Endothelial cell of umbilical vein (primary cell): ENCODE measurements around the gene VSX2. TPM values are rescaled to one million over a fixed set of nuclear protein-coding genes. Genes with fewer than 3 reads are reported as not detected.

Experiments
- BruUV-seq: library from RNA; stranded (reverse); fragments of 400-500 nt; replicated peaks from 2 replicates; lab custom pipeline; 2021; lab: Mats Ljungman, UMichigan
- CTCF ChIA-PET: fragments of 300-600, 350-600 bp; sonication (Branson Sonifier 250); formaldehyde crosslinking; loops from one replicate; lab custom pipeline; 2021; ENCODE audit warnings: antibody characterized with exemption, inconsistent platforms; lab: Charles Lee
- POLR2A ChIA-PET: fragments of 300-600, 350-600 bp; sonication (Branson Sonifier 250); formaldehyde crosslinking; loops from one replicate; lab custom pipeline; 2021; ENCODE audit warnings: antibody characterized with exemption, inconsistent platforms; lab: Charles Lee
- DNase-seq: peaks from one replicate; pipeline ENCODE4 v3.0.0-alpha.2; 2011; ENCODE audit warnings: low read depth, low spot score
- FAIRE-seq: peaks from 2 replicates; lab custom pipeline; 2011; peaks lifted over from hg19 to GRCh38; lab: Jason Lieb, UNC
- H2AFZ ChIP-seq: 2 replicates; pipeline ENCODE4 v1.6.0; 2012; ENCODE audit warnings: low read depth, low read length, control low read depth, inconsistent platforms
- H3K27ac ChIP-seq: 2 replicates; pipeline ENCODE4 v1.5.1; 2011; ENCODE audit warnings: low read depth, mild to moderate bottlenecking, control low read depth, low read length, moderate library complexity; ENCODE audit not compliant: insufficient read depth
- H3K27me3 ChIP-seq, 2 experiments: 2 replicates each; pipeline versions ENCODE4 v1.6.0 to v1.6.1; 2011; ENCODE audit warnings: low read length in 2 of 2, mixed read lengths in 1 of 2; ENCODE audit not compliant: control insufficient read depth in 2 of 2, insufficient read depth in 2 of 2
- H3K36me3 ChIP-seq, 2 experiments: 2 replicates in 1 of 2; 3 replicates in 1 of 2; pipeline ENCODE4 v1.5.1; 2011; ENCODE audit warnings: low read length in 2 of 2, mild to moderate bottlenecking in 1 of 2, moderate library complexity in 1 of 2; ENCODE audit not compliant: control insufficient read depth in 2 of 2, insufficient read depth in 2 of 2; ENCODE audit errors: extremely low read depth in 1 of 2
- H3K4me1 ChIP-seq: 3 replicates; pipeline ENCODE4 v1.5.1; 2011; ENCODE audit warnings: mild to moderate bottlenecking, low read length; ENCODE audit not compliant: control insufficient read depth, insufficient read depth; ENCODE audit errors: extremely low read depth
- H3K4me2 ChIP-seq: 2 replicates; pipeline ENCODE4 v1.6.1; 2011; ENCODE audit warnings: low read length, control low read depth, mixed read lengths; ENCODE audit not compliant: insufficient read depth
- H3K4me3 ChIP-seq, 3 experiments: fragments of 200-600 bp in 1 of 3; sonication (generic), shearing (Covaris generic) in 1 of 3; replicated peaks in 1 of 3; 2 replicates each; pipeline ENCODE4 v1.5.1; 2011 to 2016; ENCODE audit warnings: control low read depth in 3 of 3, low read length in 3 of 3, mild to moderate bottlenecking in 2 of 3, inconsistent platforms in 1 of 3, low read depth in 1 of 3, moderate library complexity in 1 of 3; ENCODE audit not compliant: insufficient read depth in 1 of 3
- H3K79me2 ChIP-seq: 2 replicates; pipeline ENCODE4 v1.6.0; 2012; ENCODE audit warnings: low read length, inconsistent platforms; ENCODE audit not compliant: control insufficient read depth, insufficient read depth
- H3K9ac ChIP-seq: replicated peaks from 2 replicates; pipeline ENCODE3; 2011; ENCODE audit warnings: low read length, control low read depth; ENCODE audit not compliant: insufficient read depth; ENCODE audit errors: extremely low read depth
- H3K9me1 ChIP-seq: replicated peaks from 3 replicates; pipeline ENCODE4 v1.6.0; 2011; ENCODE audit warnings: mild to moderate bottlenecking, low read length; ENCODE audit not compliant: control insufficient read depth, insufficient read depth; ENCODE audit errors: extremely low read depth
- H3K9me3 ChIP-seq: replicated peaks from 2 replicates; pipeline ENCODE4 v1.5.1; 2012; ENCODE audit warnings: low read length, inconsistent platforms; ENCODE audit not compliant: control insufficient read depth, insufficient read depth
- H4K20me1 ChIP-seq: replicated peaks from 2 replicates; pipeline ENCODE3; 2011; ENCODE audit warnings: mild to moderate bottlenecking, low read length; ENCODE audit not compliant: control insufficient read depth, insufficient read depth; ENCODE audit errors: extremely low read depth
- EZH2 ChIP-seq: IDR thresholded peaks from 2 replicates; pipeline ENCODE4 v1.6.1; 2012; ENCODE audit warnings: borderline replicate concordance, low read depth, mild to moderate bottlenecking, moderate library complexity, low read length, inconsistent platforms; ENCODE audit not compliant: severe bottlenecking
- FOS ChIP-seq: IDR thresholded peaks from 2 replicates; pipeline ENCODE4 v1.6.1; 2011; ENCODE audit warnings: mild to moderate bottlenecking, low read length, moderate library complexity, borderline replicate concordance; ENCODE audit not compliant: insufficient read depth
- GATA2 ChIP-seq: IDR thresholded peaks from 2 replicates; pipeline ENCODE4 v1.7.0; 2011; ENCODE audit warnings: low read depth, mild to moderate bottlenecking, moderate library complexity, mixed read lengths, low read length; ENCODE audit not compliant: insufficient read length, insufficient read depth
- JUN ChIP-seq: IDR thresholded peaks from 2 replicates; pipeline ENCODE4 v1.6.1; 2011; ENCODE audit warnings: borderline replicate concordance, low read depth; ENCODE audit not compliant: insufficient read length, insufficient read depth
- MAX ChIP-seq: IDR thresholded peaks from 2 replicates; pipeline ENCODE4 v1.6.1; 2011; ENCODE audit not compliant: insufficient read depth, insufficient read length
- MYC ChIP-seq: IDR thresholded peaks from one replicate; pipeline ENCODE4 v1.6.1; 2011; ENCODE audit warnings: mild to moderate bottlenecking, low read depth, low read length
- POLR2A ChIP-seq: IDR thresholded peaks from 2 replicates; pipeline ENCODE4 v1.6.1; 2012; ENCODE audit warnings: low read depth, mild to moderate bottlenecking, control low read depth, low read length
- POLR2AphosphoS5 ChIP-seq: IDR thresholded peaks from 2 replicates; pipeline ENCODE4 v1.6.1; 2012; ENCODE audit warnings: low read depth, mild to moderate bottlenecking, control low read depth, low read length, moderate library complexity; ENCODE audit not compliant: insufficient read depth
- dilution Hi-C: fragments of 300-500 bp; cut with MboI; formaldehyde crosslinking; loops from one replicate; pipeline ENCODE4 v1.15.0; 2019; ENCODE audit warnings: low sequenced_read_pairs; ENCODE audit not compliant: extremely low pct_ligation_motif_present
- intact Hi-C: fragments of 100-400 bp; cut with micrococcal nuclease; formaldehyde crosslinking; loops from one replicate; pipeline ENCODE4 v1.10.0; 2022
- polyA plus RNA-seq, 4 experiments: library from polyadenylated mRNA; depleted of rRNA in 3 of 4; stranded (reverse) in 3 of 4; unstranded in 1 of 4; fragments of >200 nt; gene quantifications; 2 replicates each; pipeline versions ENCODE4 v1.2.1 to v1.2.3, GENCODE V29; 2011 to 2012; ENCODE audit warnings: missing spikeins in 1 of 4
- total RNA-seq: library from RNA; stranded (reverse); gene quantifications from 2 replicates; pipeline ENCODE4 v1.2.3, GENCODE V29; 2021
- TF ChIP-seq, protein P1 (sequence below), 2 donors: IDR thresholded peaks; 1 replicate in 1 of 2; 2 replicates in 1 of 2; pipeline ENCODE4 v1.5.1; 2011; ENCODE audit warnings: low read length in 2 of 2, mild to moderate bottlenecking in 2 of 2, moderate library complexity in 2 of 2, control low read depth in 1 of 2, inconsistent platforms in 1 of 2, low read depth in 1 of 2; ENCODE audit not compliant: insufficient read depth in 1 of 2; ENCODE audit errors: extremely low read depth in 1 of 2

The VSX2 gene
- total and polyA plus RNA-seq, 2 donors (not counting 3 experiments of a cell fraction or from before 2014, with no cell fraction given): not detected

- Histone ChIP-seq H2AFZ (no peak overlapping the region), H4K20me1 (no peaks in the 10 kb centered on the region), H3K4me3 (no peak overlapping the region), H3K9me3 (no peaks in the 10 kb centered on the region), H3K36me3 (no peaks in the 10 kb centered on the region), H3K4me2 (no peak overlapping the region), H3K9me1 (no peaks in the 10 kb centered on the region), H3K27ac (no peak overlapping the region), H3K4me1 (peaks cover 4% of the 10 kb centered on the region), H3K27me3 (no peaks in the 10 kb centered on the region), H3K79me2 (no peaks in the 10 kb centered on the region), H3K9ac (no peak overlapping the region)
- no peak for FAIRE-seq
- intact Hi-C loops (no loop called here), dilution Hi-C loops (no loop called here)
- TF ChIP-seq EZH2: no peak
- TF ChIP-seq MYC: no peak
- no peak for TF ChIP-seq POLR2AphosphoS5
- TF ChIP-seq POLR2A: no peak
- no peak for TF ChIP-seq GATA2
- TF ChIP-seq JUN: no peak
- no peak for TF ChIP-seq MAX
- TF ChIP-seq FOS: no peak
- TF ChIP-seq, protein P1, sequence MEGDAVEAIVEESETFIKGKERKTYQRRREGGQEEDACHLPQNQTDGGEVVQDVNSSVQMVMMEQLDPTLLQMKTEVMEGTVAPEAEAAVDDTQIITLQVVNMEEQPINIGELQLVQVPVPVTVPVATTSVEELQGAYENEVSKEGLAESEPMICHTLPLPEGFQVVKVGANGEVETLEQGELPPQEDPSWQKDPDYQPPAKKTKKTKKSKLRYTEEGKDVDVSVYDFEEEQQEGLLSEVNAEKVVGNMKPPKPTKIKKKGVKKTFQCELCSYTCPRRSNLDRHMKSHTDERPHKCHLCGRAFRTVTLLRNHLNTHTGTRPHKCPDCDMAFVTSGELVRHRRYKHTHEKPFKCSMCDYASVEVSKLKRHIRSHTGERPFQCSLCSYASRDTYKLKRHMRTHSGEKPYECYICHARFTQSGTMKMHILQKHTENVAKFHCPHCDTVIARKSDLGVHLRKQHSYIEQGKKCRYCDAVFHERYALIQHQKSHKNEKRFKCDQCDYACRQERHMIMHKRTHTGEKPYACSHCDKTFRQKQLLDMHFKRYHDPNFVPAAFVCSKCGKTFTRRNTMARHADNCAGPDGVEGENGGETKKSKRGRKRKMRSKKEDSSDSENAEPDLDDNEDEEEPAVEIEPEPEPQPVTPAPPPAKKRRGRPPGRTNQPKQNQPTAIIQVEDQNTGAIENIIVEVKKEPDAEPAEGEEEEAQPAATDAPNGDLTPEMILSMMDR (IDR thresholded peaks at IDR 0.05; ENCODE audit: extremely low read depth in 1 of 2, insufficient read depth in 1 of 2, low read depth in 1 of 2, low read length in 2 of 2): no peak
- CTCF ChIA-PET: interaction anchor here (2.7 to 3.5 kb wide), 2 partner anchors 12 to 27 kb away, joined by 8 to 28 read pairs; no protein-coding TSS in a partner anchor
- no TSS peak for BruUV-seq
- DNase-seq: no peak
- POLR2A ChIA-PET: no interaction called here
These were observed 20.3 kb downstream of the VSX2 start for GRCh38 chr14:74259513-74259912.
